Measurements from ENCODE around the gene KIAA0586.

KIAA0586 gene

DNA sequence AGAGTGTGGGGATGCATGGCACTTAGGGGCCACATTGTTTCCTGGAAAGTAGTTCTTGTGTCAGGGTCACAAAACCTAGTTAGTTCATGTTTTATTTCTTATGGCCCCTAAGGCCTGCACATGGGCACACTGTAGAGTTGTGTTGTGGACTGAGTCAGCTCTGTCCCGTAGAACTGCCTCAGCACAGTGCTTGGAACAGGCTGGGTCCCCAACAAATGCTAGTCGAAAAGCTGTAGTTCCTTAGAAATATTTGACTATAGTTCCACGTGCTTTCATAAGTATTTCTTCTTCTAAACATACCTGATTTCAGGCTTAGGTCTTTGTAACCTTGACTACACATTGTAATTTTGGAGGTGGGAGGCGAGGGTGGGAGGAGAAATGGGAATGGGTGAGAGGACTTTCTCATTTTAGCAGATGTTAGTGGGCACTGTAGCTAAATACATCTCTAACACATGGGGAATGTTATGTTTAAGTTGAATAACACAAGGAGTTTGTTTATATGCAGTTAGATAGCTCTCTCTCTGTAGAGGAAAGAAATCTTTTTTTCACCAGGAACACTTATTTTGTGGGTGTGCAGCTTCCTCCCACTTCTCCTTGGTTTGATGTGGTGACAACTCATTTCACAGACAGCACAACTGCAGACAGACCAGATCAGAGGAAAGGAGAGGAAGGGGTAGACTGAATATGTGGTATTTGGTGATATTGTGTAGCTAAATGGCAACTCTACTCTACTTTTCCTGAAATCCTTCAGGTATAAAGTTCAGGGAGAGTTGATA, 170.7 kb downstream of the KIAA0586 start:
- DNase-seq (ENCODE audit: low spot score) = no peak

DNA sequence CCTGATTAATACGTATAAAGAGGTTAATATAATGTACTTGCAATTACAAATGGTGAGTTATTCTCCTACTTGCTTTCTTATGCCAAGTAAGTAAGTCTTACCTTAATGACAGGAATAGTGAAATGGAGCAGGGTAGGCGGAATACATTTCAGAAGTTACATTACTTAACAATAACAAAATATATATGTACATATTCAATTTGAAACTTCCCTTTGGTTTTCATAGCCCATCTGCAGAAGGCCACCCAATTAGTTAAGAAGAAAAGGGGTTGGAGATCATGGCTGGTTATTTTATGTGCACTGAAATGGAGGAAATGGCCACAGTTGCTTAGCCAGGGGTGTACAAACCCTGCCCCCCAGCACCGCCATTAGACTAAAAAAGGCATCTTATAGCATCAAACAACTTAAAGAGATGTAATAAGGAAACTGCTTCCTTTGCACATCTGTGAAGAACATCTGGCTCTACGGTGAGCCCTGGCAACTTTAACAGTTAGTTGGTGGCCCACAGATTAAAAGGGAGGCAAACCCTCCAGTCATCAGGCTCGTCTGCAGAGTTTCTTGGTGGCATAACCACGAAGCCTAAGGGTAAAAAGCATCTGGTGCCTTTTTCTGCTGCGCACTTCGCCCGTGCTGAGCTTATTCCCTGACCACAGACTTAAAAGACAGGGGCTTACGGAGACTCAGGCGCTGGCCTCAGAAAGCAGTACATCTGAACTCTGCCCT, 171.4 kb downstream of the KIAA0586 start:
- no peak for DNase-seq (ENCODE audit: low spot score)

DNA sequence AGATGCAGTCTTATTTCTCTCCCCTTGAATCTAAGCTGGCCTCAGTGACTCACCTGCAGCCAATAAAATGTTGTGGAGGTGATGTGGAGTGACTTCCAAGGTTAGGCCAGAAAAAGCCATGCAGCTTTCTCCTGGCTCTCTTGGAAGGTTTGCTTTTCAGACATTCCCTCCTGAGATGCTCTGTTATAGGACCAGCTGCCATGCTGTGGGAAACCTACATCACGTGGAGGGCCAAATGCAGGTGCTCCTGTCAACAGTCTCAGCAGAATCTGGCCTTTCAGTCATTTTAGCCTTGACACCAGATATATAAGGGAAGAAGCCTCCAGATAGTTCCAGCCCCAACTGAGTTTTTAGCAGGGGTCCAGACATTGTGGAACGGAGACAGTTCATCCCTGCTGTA, 172.2 kb downstream of the KIAA0586 start:
- DNase-seq (ENCODE audit: low spot score) = no peak

Data from GM03348 (cell line).